NCI-H1048 (cell line): ENCODE measurements around the gene CCNH.

Experiments
- DNase-seq: peaks from one replicate; lab custom pipeline; 2025; lab: John Stamatoyannopoulos, UW

Gene CCNH

DNA sequence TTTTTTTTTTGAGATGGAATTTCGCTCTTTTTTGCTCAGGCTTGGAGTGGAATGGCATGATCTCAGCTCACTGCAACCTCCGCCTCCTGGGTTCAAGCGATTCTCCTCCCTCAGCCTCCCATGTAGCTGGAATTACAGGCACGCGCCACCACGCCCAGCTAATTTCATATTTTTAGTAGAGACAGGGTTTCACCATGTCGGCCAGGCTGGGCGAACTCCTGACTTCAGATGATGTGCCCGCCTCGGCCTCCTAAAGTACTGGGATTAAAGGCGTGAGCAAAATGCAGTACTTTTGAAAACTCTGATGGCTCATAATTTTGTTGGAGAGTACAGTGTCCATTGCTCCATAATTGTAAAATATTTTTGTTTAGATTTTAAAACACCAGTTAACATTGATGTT lies 52.6 kb downstream of the CCNH start:
- no peak for DNase-seq

GRCh38 chr5:87359106-87359505 lies 53.6 kb downstream of the CCNH start:
- no peak for DNase-seq

DNA sequence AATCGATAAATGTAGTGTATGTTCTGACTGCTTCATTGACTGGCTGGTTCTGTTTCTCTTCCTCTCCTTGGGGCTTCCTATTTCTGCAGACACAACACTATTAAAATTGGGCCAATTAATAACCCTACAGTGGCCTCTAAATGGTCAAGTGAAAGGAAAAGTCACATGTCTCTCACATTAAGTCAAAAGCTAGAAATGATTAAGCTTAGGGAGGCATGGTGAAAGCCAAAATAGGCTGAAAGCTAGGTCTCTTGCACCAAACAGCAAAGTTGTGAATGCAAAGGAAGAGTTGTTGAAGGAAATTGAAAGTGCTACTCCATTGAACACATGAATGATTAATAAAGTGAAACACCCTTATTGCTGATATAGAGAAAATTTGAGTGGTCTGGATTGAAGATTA lies 58.2 kb downstream of the CCNH start:
- no peak for DNase-seq

GRCh38 chr5:87347841-87348240 lies 64.9 kb downstream of the CCNH start:
- DNase-seq: no peak

- no peak for DNase-seq
Observed at GRCh38 chr5:87347272-87347671, 65.5 kb downstream of the CCNH start.
